A549 treated with Mapracorat at 1 μM for 4 hours (cell line): Measurements from ENCODE around the gene OR5P2. TPM values are rescaled to one million over a fixed set of nuclear protein-coding genes. Genes with fewer than 3 reads are reported as not detected.

ENCODE experiments used
- total RNA-seq: library from RNA; stranded (reverse); fragments of 200-300 nt; extraction: Qiagen RNA extraction; gene quantifications from 5 replicates; pipeline ENCODE4 v1.2.3, GENCODE V29; 2022

OR5P2 gene
- total RNA-seq: not detected in 5 replicates

GRCh38 chr11:7796842-7797241 lies at the start of gene OR5P2:
OR5P2 (minus strand) TSS chr11:7796942; CDS start chr11:7796942, 0 bp downstream.

GRCh38 chr11:7830740-7831139 lies 34.0 kb upstream of the OR5P2 start, which contains the start of gene OR5P3:
OR5P3 (minus strand) TSS chr11:7830840.

Other genes starting within 250 kb of the OR5P2 start
- 4.3 to 5.5 TPM (median 4.9 TPM) in 5 replicates for gene CYB5R2, start 123.4 kb downstream of the OR5P2 start, total RNA-seq
- gene OVCH2, start 90.5 kb downstream of the OR5P2 start, total RNA-seq: not detected in 5 replicates
- gene OR5P3, start 33.9 kb upstream of the OR5P2 start, total RNA-seq: not detected in 5 replicates
- not detected in 5 replicates for gene OR10A6, start 134.3 kb upstream of the OR5P2 start, total RNA-seq
- not detected in 5 replicates for gene OR10A3, start 144.8 kb upstream of the OR5P2 start, total RNA-seq
- not detected in 5 replicates for gene NLRP10, start 168.5 kb upstream of the OR5P2 start, total RNA-seq
- 309 to 357 TPM (median 320 TPM) in 5 replicates for gene EIF3F, start 190.4 kb upstream of the OR5P2 start, total RNA-seq